Astrocyte of the spinal cord (primary cell): ENCODE results near the gene SMYD3.

Source experiments
- DNase-seq: peaks from one replicate; pipeline ENCODE4 v3.0.0; 2011; ENCODE audit warnings: low read depth, low spot score
- H3K4me3 ChIP-seq: 2 replicates; pipeline ENCODE4 v1.5.1; 2011; ENCODE audit warnings: low read depth, mild to moderate bottlenecking, low read length, moderate library complexity
- in situ Hi-C: cut with HindIII; loops from 2 replicates; pipeline ENCODE4 v1.10.0; 2017; ENCODE audit warnings: low sequenced_read_pairs
- TF ChIP-seq, protein P1 (sequence below): IDR thresholded peaks from 2 replicates; pipeline ENCODE4 v1.5.1; 2012; ENCODE audit warnings: low read depth, mild to moderate bottlenecking, low read length, inconsistent platforms

Gene SMYD3

DNA sequence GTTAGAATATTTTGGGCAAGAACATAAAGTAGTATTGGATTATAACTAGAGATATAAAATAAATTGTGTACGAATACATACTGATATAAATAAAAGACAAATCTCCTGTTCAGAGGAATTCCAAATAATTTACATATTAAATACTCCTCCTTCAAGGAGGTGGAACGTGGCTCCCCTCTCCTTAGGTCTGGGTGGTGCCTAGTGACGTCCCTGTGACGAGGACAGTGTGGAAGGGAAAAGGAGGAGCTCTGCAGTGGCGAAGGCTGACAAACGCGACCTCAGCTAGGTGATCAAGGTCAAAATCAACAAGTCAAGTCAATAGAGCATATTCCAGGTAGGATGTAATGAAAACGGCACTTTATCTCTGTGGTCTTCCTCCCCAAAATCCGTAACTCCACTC lies 310.0 kb downstream of the SMYD3 start:
- no peak overlapping the region for H3K4me3 ChIP-seq
- in situ Hi-C loops = no loop called here
- no peak for DNase-seq
- TF ChIP-seq, protein P1, sequence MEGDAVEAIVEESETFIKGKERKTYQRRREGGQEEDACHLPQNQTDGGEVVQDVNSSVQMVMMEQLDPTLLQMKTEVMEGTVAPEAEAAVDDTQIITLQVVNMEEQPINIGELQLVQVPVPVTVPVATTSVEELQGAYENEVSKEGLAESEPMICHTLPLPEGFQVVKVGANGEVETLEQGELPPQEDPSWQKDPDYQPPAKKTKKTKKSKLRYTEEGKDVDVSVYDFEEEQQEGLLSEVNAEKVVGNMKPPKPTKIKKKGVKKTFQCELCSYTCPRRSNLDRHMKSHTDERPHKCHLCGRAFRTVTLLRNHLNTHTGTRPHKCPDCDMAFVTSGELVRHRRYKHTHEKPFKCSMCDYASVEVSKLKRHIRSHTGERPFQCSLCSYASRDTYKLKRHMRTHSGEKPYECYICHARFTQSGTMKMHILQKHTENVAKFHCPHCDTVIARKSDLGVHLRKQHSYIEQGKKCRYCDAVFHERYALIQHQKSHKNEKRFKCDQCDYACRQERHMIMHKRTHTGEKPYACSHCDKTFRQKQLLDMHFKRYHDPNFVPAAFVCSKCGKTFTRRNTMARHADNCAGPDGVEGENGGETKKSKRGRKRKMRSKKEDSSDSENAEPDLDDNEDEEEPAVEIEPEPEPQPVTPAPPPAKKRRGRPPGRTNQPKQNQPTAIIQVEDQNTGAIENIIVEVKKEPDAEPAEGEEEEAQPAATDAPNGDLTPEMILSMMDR = no peak

DNA sequence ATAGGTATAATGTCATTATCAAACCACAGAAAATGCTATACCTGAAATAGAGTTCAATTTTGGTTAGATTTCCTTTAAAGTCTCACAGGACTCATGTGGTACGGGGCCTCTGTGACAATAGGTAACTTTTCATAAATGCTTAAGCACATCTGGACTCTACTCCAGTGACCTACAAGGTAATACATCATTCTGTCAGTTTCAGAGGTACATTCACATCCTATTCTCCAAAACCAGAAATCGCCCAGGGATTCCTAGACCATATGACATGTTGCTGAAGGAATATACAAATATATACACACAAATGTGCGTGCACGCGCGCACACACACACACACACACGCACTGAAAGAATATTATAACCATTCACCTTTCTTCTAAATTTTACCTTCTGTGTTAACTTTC lies 311.8 kb downstream of the SMYD3 start:
- in situ Hi-C loops = no loop called here
- TF ChIP-seq, protein P1 = no peak
- DNase-seq = no peak
- no peak overlapping the region for H3K4me3 ChIP-seq

DNA sequence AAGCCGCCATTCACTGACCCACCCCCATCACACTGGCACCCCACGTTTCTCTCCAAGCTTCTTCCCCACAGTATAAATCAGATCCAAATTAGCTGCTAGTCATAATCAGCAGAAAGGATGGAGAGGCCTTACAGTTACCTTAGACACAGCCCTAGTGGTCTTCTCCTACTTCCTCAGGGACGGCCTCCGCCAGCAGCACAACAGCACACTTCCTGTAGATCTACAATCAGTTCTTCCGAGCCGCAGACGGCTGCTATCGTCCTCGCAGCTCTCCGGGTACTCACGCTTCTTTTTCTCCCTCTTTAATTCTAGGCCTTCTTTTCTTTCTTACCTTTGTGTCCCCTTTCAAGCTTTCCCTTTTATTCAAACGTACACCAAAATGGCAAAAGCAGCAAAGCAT lies 313.5 kb downstream of the SMYD3 start:
- TF ChIP-seq, protein P1 = no peak
- DNase-seq = no peak
- in situ Hi-C loops = no loop called here
- H3K4me3 ChIP-seq = no peak overlapping the region

DNA sequence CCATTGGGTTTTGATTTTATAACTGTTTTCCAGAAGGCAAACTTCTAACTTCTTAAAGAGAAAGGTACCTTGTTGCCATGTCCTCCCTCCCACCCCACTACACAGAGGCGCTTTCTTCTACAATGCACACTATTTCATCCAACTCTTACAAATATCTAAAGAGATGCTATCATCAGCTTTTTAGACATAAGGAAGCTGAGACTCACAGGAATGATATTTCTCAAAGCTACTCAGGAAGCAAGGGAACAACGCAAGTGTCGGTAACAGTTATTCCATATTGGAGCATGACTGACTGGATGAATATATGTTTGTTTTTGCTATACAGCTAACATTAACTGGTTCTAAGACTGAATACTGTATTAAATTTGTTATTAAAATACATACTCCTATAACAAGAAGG lies 318.0 kb downstream of the SMYD3 start:
- in situ Hi-C loops = no loop called here
- DNase-seq = no peak
- TF ChIP-seq, protein P1 = no peak
- H3K4me3 ChIP-seq = no peak overlapping the region

DNA sequence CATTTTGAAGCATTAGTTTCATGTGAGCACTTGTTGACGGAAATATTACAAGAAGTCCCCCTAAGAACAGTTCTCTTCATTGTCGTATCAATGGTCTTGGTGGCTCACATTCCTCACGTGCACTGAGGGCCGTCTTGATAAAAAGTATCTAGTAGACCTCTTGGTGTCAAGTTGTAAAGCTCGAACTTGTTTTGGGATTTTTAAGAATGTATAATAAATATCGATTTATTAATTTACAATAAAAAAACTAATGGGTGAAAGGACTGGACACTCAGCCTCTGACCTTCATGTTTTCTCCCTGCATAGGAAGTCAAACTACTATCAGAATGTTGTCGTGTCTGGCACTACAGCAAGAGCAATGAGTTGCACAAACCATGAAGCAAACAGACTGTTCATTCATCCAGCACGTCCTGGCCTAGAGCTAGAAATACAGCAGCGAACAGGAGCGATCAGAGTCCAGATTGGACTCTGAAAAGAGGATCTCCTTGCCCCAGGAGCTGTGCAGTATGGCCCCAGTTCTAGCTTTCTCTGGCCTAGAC lies 319.2 kb downstream of the SMYD3 start:
- in situ Hi-C loops = no loop called here
- TF ChIP-seq, protein P1 = no peak
- no peak overlapping the region for H3K4me3 ChIP-seq
- no peak for DNase-seq

DNA sequence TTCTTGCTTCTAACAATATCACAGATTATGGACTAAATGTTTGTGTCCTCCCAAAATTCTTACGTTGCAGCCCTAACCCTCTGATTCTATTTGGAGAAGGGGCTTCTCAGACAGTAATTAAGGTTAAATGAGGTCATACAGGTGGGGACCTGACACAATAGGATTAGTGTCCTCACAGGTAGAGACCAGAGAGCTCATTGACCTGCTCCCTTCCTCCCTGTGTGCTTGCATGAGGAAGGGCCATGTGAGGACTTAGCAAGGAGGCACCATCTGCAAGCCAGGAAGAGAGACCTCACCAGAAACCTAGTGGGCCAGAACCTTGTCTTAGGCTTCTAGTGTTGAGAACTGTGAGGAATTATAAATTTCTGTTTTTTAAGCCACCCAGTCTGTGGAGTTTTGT lies 322.6 kb downstream of the SMYD3 start:
- no peak for DNase-seq
- TF ChIP-seq, protein P1 = no peak
- in situ Hi-C loops = no loop called here
- H3K4me3 ChIP-seq = no peak overlapping the region
